ENCODE data around the gene RAB38.

RAB38 gene

GRCh38 chr11:88068848-88069554, 106.2 kb downstream of the RAB38 start:
- Histone ChIP-seq H3K4me1 (ENCODE audit: insufficient read depth, poor library complexity, severe bottlenecking) (no peaks in the 10 kb centered on the region), H3K27me3 (ENCODE audit: insufficient read depth, poor library complexity, severe bottlenecking) (no peaks in the 10 kb centered on the region), H3K4me3 (ENCODE audit: severe bottlenecking) (no peak overlapping the region), H3K27ac (ENCODE audit: poor library complexity, severe bottlenecking) (no peak overlapping the region), H3K9me3 (ENCODE audit: severe bottlenecking) (no peaks in the 10 kb centered on the region), H3K36me3 (ENCODE audit: low read depth) (no peaks in the 10 kb centered on the region)
- ATAC-seq (ENCODE audit: low read depth) (no peak), DNase-seq (ENCODE audit: low spot score) (peak; percentile 39)
- TF ChIP-seq, protein P1, sequence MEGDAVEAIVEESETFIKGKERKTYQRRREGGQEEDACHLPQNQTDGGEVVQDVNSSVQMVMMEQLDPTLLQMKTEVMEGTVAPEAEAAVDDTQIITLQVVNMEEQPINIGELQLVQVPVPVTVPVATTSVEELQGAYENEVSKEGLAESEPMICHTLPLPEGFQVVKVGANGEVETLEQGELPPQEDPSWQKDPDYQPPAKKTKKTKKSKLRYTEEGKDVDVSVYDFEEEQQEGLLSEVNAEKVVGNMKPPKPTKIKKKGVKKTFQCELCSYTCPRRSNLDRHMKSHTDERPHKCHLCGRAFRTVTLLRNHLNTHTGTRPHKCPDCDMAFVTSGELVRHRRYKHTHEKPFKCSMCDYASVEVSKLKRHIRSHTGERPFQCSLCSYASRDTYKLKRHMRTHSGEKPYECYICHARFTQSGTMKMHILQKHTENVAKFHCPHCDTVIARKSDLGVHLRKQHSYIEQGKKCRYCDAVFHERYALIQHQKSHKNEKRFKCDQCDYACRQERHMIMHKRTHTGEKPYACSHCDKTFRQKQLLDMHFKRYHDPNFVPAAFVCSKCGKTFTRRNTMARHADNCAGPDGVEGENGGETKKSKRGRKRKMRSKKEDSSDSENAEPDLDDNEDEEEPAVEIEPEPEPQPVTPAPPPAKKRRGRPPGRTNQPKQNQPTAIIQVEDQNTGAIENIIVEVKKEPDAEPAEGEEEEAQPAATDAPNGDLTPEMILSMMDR (IDR thresholded peaks at IDR 0.05; ENCODE audit: poor library complexity, severe bottlenecking): no peak

DNA sequence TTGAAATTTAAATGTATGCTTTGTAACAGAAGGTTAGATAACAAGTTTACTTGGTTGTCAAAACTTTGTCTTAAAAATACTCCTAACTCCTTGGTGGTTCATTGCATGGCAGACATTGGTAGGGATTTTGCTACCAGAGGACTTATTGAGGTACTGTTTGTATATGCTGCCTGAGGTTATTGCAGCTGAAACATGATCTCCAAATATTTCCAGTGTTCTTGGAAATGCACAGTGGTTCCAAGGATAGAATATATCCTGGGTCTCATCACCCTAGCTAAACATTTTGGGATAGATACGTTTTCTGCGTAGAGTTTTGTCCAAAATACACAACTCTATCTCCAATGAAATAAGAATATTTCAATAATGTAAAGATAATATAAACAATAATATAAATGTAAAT, 109.2 kb downstream of the RAB38 start:
- H3K4me3 ChIP-seq (ENCODE audit: severe bottlenecking): no peak overlapping the region
- TF ChIP-seq, protein P1 (IDR thresholded peaks at IDR 0.05; ENCODE audit: poor library complexity, severe bottlenecking): no peak
- no peaks in the 10 kb centered on the region for H3K36me3 ChIP-seq (ENCODE audit: low read depth)
- H3K27me3 ChIP-seq (ENCODE audit: insufficient read depth, poor library complexity, severe bottlenecking): no peaks in the 10 kb centered on the region
- ATAC-seq (ENCODE audit: low read depth): no peak
- no peak overlapping the region for H3K27ac ChIP-seq (ENCODE audit: poor library complexity, severe bottlenecking)
- no peaks in the 10 kb centered on the region for H3K4me1 ChIP-seq (ENCODE audit: insufficient read depth, poor library complexity, severe bottlenecking)
- H3K9me3 ChIP-seq (ENCODE audit: severe bottlenecking): no peaks in the 10 kb centered on the region
- no peak for DNase-seq (ENCODE audit: low spot score)

- DNase-seq (ENCODE audit: low spot score): no peak
- Histone ChIP-seq H3K4me1 (ENCODE audit: insufficient read depth, poor library complexity, severe bottlenecking) (no peaks in the 10 kb centered on the region), H3K27ac (ENCODE audit: poor library complexity, severe bottlenecking) (no peak overlapping the region), H3K27me3 (ENCODE audit: insufficient read depth, poor library complexity, severe bottlenecking) (no peaks in the 10 kb centered on the region), H3K9me3 (ENCODE audit: severe bottlenecking) (no peaks in the 10 kb centered on the region), H3K36me3 (ENCODE audit: low read depth) (no peaks in the 10 kb centered on the region), H3K4me3 (ENCODE audit: severe bottlenecking) (no peak overlapping the region)
- ATAC-seq (ENCODE audit: low read depth): no peak
- TF ChIP-seq, protein P1 (IDR thresholded peaks at IDR 0.05; ENCODE audit: poor library complexity, severe bottlenecking): no peak
These were observed 111.0 kb downstream of the RAB38 start for GRCh38 chr11:88064097-88064705.

Data from RWPE2 (cell line).